Mesothelial cell of epicardium (in vitro differentiated cells): ENCODE results near the gene STAT4. TPM values are rescaled to one million over a fixed set of nuclear protein-coding genes. Genes with fewer than 3 reads are reported as not detected.

ENCODE experiments used
- DNase-seq, 2 experiments: peaks; one replicate each; pipeline ENCODE4 v3.0.0; 2021; ENCODE audit warnings: low spot score in 2 of 2; ENCODE audit not compliant: unreplicated experiment in 2 of 2
- H3K27ac Mint-ChIP-seq: 2 replicates; pipeline ENCODE4 v1.8.0; 2021; ENCODE audit warnings: mixed read lengths
- H3K27me3 Mint-ChIP-seq: 2 replicates; pipeline ENCODE4 v1.8.0; 2021; ENCODE audit warnings: low read depth, mixed read lengths
- H3K36me3 Mint-ChIP-seq: 2 replicates; pipeline ENCODE4 v1.8.0; 2021; ENCODE audit warnings: mixed read lengths
- H3K4me1 Mint-ChIP-seq: 2 replicates; pipeline ENCODE4 v1.8.0; 2021; ENCODE audit warnings: mixed read lengths
- H3K4me3 Mint-ChIP-seq: 2 replicates; pipeline ENCODE4 v1.8.0; 2021; ENCODE audit warnings: mild to moderate bottlenecking, moderate library complexity, mixed read lengths
- H3K9me3 Mint-ChIP-seq: 2 replicates; pipeline ENCODE4 v1.8.0; 2021; ENCODE audit warnings: mixed read lengths
- CTCF ChIP-seq: fragments of 200-600 bp; sonication (generic); IDR thresholded peaks from one replicate; pipeline ENCODE4 v1.5.0; 2021; ENCODE audit warnings: antibody characterized with exemption; ENCODE audit not compliant: unreplicated experiment
- total RNA-seq: library from RNA; stranded (reverse); gene quantifications from 3 replicates; pipeline ENCODE4 v1.2.1, GENCODE V29; 2021

The STAT4 gene
- total RNA-seq, 1 donor from 2014 or later, result 2.4 TPM

GRCh38 chr2:191184457-191184856 is 33.7 kb upstream of the STAT4 start:
- Mint-ChIP-seq H3K27me3 (no peaks in the 10 kb centered on the region), H3K27ac (no peak overlapping the region), H3K9me3 (no peaks in the 10 kb centered on the region)

DNA sequence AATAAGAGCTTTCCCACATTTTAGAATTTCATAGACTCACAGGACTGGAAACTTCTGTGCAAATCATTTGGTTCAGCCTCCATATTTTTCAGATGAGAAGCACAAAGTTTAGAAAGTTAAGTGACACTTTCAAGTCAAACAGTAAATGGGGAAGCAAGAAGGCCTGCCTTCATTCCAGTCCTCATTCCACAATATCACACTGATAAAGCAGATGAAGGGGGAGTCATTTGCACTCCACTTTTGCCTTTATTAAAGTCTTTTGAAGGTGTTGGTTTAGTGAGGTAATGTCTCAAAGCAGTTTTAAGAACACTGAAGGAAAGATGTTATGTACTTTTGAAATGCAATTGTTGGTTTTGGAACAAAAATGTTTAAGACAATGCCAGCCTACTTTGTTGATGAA is 32.7 kb upstream of the STAT4 start:
- no peak for TF ChIP-seq CTCF
- DNase-seq, result no peak
- no peaks in the 10 kb centered on the region for H3K4me1 Mint-ChIP-seq
- H3K36me3 Mint-ChIP-seq, result no peaks in the 10 kb centered on the region
- no peak overlapping the region for H3K4me3 Mint-ChIP-seq
- no peaks in the 10 kb centered on the region for H3K27me3 Mint-ChIP-seq
- no peak overlapping the region for H3K27ac Mint-ChIP-seq
- no peaks in the 10 kb centered on the region for H3K9me3 Mint-ChIP-seq

More at GRCh38 chr2:191184457-191184856, 33.7 kb upstream of the STAT4 start:
- TF ChIP-seq CTCF, result no peak
- Mint-ChIP-seq H3K4me1 (no peaks in the 10 kb centered on the region), H3K4me3 (no peak overlapping the region), H3K36me3 (no peaks in the 10 kb centered on the region)
- no peak for DNase-seq

DNA sequence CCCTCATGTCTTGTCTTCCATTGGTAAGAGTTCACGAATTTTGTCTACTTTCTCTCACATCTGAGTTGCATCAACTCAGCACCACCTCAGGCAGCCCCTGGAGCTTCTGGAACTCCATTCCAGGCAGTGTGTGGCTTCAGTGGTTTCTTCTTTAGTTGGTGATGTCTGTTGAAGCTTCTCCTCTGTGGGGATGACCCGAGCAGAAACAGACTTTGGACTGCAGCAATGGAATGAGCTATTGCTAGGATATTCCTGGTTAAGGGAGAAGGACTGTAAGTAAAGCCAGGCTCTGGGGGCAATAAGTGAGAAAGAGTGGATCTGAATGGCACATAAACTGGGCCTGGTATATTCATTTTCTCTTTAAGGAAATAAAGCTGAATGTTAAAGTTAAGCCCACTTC is 32.3 kb upstream of the STAT4 start:
- Mint-ChIP-seq H3K9me3 (no peaks in the 10 kb centered on the region), H3K36me3 (no peaks in the 10 kb centered on the region), H3K4me3 (no peak overlapping the region), H3K27ac (no peak overlapping the region), H3K4me1 (no peaks in the 10 kb centered on the region), H3K27me3 (no peaks in the 10 kb centered on the region)
- DNase-seq, result no peak
- TF ChIP-seq CTCF, result no peak

GRCh38 chr2:191180713-191181112 is 29.9 kb upstream of the STAT4 start:
- no peaks in the 10 kb centered on the region for H3K36me3 Mint-ChIP-seq
- H3K4me3 Mint-ChIP-seq, result no peak overlapping the region
- H3K27me3 Mint-ChIP-seq, result no peaks in the 10 kb centered on the region
- H3K27ac Mint-ChIP-seq, result no peak overlapping the region
- DNase-seq, result no peak
- no peaks in the 10 kb centered on the region for H3K4me1 Mint-ChIP-seq
- H3K9me3 Mint-ChIP-seq, result no peaks in the 10 kb centered on the region
- no peak for TF ChIP-seq CTCF

GRCh38 chr2:191180276-191180675 is 29.5 kb upstream of the STAT4 start:
- no peak for TF ChIP-seq CTCF
- no peaks in the 10 kb centered on the region for H3K4me1 Mint-ChIP-seq
- no peak overlapping the region for H3K27ac Mint-ChIP-seq
- H3K9me3 Mint-ChIP-seq, result no peaks in the 10 kb centered on the region
- H3K4me3 Mint-ChIP-seq, result no peak overlapping the region
- no peaks in the 10 kb centered on the region for H3K27me3 Mint-ChIP-seq
- no peak for DNase-seq
- no peaks in the 10 kb centered on the region for H3K36me3 Mint-ChIP-seq
